HG03575 (cell line): Measurements from ENCODE around the gene PACS1.

Experiments used
- ATAC-seq: cut with Tn5 transposase; IDR thresholded peaks from one replicate; pipeline ENCODE4 v1.9.1; 2021; ENCODE audit not compliant: unreplicated experiment, insufficient number of reproducible peaks, low FRiP score; ENCODE audit errors: extremely low read depth

Gene PACS1

DNA sequence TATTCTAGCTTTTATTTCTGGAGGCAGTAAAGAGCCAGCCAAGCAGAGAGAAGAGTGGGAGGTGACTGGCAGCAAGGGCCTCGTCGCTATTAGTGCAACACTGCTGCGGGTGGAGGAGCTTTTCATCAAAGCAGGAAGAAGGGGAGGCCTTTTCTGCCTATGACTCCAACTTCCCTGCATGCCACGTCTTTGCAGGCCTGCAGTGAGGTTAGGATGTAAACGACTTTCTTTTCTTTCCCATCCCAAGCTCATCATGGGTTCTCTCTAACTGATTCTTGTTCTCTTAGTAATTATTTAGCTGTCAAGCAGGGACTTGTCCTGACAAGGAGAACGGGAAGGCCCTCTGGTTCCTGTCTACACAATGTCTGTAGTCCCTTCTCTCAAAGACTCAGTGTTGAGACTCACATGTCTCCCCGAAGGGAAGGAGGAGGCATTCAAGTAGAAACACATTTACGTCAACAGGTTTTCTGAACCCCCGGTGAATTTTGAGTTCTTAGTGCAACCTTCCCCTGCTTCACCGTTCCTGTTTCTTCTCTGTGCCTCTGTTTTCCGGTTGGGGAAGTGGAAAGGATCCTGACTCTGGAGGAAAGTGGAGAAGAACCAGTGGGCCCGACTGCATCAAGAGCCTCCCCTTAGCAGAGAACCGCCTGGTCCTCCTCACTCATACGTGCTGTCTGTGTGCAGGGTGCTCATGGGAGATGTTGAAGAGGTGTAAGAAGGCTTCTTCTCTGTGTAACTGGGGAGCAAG, 56.9 kb downstream of the PACS1 start:
- no peak for ATAC-seq

DNA sequence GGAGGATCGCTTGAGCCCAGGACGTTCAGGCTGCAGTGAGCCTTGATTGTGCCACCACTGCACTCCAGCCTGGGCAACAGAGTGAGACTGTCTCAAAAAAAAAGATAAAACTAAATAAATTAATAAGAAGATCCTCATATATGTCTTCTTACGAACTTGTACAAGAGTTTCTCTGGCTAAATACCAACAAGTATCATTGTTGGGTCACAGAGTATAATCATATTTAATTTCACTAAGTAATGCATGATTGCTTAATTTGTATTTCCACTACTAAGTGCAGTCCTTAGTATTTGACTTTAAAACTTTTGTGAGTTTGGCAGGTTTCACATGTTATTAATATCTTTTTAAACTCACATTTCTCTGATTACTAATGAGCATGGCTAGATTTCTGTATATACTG, 60.9 kb downstream of the PACS1 start:
- no peak for ATAC-seq

DNA sequence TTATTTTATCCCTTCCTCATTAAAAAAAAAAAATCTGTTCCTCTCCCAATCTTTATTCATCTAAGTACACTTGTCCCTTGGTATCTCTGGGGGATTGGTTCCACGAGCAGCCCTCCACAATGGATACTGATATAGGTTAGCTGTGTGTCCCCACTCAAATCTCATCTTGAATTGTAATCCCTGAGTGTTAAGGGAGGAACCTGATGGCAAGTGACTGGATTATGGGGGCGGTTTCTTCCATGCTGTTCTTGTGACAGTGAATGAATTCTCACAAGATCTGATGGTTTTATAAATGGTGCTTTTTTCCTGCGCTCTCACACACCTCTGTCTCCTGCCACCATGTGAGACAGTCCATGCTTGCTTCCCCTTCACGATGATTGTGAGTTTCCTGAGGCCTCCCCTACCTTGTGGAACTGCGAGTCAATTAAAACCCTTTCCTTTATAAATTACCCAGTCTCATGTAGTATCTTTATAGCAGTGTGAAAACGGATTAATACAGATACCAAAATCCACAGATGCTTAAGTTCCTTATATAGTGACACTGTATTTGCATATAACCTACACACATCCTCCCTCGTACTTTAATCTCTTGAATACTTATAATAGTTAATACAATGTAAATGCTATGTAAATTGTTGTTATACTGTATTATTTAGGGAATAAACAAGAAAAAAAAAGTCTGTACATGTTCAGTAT, 62.0 kb downstream of the PACS1 start:
- no peak for ATAC-seq

DNA sequence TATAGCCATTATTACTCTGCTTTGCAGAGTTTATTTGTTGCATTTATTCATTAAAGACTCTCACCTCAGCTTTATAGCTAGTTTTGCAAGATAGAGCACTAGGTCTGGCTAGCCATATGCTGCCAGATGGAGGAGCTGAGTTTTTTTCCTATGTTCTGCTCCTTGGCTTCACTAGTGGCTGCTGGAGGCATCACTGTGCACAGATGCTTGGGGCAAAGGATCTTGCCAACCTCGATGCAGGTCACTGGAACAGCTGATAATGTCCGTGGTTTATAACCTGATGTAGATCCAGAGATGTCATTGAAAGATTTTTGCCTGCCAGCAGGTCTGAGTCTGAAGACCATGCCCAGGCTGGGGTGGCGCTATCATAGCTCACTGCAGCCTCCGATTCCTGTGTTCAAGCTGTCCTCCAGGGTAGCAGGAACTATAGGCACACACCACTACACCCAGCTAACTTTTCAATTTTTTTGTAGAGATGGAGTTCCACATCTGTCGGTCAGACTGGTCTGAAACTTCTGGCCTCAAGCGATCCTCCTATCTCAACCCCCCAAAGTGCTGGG, 63.2 kb downstream of the PACS1 start:
- ATAC-seq = no peak

DNA sequence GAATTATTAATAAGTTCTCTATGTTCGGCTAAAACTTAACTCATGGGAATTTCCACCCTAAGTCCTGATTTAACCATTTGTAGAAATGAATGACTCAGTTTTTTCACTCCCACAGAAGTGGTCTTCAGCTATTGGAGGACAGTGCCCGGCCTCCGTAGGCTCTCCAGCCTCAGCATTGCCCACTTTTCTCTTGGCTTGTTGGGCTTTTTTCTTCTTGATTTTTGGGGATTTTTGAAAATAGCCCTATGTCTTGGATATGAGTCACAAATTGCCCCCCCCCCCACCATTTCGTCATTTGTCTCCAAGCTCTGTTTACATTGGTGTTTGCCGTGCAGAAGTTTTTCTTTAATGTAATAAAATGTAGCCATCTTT, 66.7 kb downstream of the PACS1 start:
- ATAC-seq = no peak

DNA sequence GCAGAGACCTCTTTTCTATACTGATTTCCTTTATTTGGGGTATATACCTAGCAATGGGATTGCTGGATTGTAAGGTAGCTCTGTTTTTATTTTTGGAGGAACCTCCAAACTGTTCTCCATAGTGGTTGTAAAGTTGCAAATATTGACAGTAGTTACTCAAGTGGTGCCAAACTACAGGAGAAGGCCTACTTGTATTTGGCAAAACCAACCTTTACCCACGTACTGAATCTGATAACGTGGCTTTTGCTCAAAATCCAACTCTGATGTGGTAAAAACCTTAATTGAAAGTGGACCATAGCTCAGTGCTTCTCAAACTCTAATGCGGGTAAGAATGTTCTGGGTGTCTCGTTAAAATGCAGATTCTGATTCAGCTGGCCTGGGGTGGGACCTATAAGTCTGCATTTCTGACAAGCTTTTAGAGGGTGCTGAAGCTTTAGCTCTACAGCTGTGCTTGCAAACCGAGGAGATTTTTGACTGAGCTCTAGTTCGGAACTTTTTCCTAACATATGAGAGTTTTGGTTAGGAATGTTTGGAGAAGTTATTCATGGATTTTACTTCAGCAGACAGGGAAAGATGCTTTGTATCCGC, 69.8 kb downstream of the PACS1 start:
- ATAC-seq = no peak

DNA sequence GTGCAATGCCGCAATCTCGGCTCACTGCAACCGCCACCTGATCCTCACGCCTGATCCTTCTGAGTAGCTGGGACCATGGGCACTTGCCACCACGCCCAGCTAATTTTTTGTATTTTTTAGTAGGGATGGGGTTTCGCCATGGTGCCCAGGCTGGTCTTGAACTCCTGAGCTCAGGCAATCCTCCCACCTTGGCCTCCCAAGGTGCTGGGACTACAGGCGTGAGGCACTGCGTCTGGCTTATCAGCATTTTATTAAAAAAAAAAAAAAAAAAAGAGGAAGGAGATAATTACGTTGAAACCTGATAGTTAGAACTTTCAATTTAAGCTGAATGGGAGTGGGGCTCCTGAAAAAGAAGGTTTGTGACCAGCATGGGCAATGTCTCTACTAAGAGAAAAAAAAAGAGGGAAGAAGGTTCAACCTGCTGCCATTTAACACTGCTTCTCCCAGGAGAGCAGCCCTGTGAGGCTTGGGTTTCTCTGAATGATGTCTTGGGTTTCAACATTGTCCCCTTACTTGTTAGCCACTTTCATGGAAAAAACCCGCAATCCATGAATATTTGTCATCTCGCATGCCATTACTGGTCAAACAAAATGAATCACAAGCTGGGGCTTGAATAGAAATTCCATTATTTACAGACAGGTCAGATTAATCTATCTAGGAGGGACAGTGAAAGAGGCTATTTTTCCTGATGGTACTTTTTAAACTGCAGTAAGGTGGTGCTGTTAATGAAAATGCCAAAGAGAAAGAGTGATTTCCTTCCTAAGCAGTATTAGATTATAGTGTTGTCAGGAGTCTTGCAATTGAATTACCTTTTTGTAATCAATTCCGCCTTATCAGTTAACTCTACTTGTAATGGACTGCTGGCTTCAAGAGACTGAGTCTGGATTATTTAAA, 72.5 kb downstream of the PACS1 start:
- no peak for ATAC-seq

DNA sequence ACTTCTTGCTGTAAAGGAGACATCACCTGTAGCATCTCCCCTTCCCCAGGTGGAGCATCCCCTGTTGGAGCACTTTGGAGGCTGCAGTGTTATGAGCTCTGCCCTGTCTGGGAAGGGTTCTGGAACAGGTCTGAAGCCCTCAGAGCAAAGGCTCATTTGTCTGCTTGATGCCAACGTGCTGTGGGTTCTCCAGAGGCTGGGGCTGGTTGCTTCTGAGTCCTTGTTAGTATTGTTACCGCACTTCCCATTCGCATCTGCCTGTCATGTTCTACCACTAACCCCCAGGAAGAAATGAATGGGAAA, 73.1 kb downstream of the PACS1 start:
- no peak for ATAC-seq

DNA sequence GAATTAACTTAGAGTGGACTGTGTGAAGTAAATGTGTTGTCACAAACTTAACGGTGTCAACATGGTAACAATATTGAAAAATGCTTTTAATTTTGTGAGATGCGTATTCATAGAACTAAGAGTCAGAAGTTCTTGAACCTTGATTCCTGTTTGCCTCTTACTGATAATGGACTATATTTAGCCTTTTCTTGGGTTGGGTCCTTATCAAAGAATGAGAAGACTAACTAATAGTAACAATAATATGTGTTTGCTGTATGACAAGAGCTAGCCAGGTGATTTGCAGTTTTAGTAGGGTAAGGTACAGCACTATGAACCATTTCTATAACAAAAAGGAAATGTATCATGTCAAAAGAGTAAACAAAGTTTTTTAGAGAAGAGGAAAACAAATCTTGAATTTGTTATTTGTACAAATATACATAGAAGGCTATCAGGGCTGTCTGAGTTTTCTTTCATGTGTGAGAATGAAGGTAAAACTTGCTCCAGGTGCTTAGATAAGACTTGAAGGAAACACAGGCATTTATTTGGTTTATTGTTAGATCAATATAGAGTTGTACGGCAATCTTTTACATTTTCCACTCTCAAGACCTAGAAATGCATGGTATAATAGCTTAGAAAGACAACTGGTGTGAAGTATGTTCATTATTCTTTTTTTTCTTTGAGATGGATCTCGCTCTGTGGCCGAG, 74.1 kb downstream of the PACS1 start:
- no peak for ATAC-seq

DNA sequence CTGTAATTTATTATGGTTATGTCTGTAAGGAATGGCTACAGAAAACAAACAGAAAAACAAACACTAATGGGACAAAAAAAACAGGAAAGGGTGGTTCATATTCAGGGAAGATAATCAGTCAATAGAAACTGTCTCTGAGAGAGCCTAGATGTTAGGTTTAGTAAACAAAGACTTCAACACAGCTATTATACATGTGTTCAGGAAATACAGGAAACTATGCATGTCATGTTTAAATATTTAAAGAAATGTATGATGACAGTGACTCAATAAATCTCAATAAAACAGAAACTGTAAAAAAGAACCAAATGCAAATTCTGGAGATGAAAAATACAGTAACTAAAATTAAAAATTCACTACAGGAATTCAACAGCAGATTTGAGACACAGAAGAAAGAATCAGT, 76.0 kb downstream of the PACS1 start:
- no peak for ATAC-seq

DNA sequence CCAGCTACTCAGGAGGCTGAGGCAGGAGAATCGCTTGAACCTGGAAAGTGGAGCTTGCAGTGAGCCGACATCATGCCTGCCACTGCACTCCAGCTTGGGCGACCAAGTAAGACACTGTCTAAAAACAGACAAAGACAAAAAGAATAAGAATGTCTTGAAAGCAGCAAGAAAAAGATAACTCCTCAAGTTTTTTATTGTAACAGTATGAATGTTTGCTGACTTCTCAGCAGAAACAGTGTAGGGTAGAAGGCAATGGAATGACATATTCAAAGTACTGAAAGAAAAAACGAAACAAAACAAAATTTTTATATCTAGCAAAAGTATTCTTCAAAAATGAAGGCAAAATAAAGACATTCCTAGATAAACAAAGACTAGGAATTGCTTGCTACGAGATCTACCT, 76.9 kb downstream of the PACS1 start:
- no peak for ATAC-seq

DNA sequence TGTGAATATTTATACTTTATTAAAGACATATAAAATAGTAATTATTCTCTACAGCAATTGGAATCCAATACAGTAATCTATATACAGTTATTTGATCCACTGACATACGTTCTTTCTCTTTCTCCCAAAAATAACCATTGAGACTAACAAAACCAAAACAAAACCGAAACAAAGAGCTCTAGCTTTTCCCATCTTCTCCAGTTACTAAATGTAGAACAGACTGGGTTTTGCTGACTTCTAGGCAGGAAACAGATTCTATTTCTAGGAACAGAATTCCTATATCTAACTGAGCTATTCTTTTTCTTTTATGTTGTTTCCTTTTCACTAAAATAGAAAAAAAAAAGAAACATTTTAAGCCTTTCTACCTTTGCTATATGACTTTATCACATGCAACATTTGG, 80.1 kb downstream of the PACS1 start:
- no peak for ATAC-seq

DNA sequence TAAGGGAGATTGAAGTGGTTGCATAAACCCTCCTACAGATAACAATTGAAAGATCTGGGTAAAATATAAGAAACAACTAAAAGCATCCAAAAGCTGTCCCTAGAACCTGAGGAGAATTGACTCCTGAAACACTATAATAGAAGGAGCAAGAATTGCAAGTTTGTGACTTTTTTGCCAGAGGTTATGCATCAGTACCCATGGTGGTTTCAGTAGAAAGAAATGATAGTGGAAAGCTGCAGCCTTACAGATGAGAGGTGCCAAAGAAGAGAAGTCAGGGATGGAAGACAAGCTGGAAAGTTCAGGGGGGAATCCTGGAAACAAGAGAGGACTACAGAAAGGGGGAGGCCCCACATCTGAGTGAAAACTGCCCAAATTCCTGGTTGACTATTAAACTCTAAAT, 80.7 kb downstream of the PACS1 start:
- ATAC-seq = no peak

DNA sequence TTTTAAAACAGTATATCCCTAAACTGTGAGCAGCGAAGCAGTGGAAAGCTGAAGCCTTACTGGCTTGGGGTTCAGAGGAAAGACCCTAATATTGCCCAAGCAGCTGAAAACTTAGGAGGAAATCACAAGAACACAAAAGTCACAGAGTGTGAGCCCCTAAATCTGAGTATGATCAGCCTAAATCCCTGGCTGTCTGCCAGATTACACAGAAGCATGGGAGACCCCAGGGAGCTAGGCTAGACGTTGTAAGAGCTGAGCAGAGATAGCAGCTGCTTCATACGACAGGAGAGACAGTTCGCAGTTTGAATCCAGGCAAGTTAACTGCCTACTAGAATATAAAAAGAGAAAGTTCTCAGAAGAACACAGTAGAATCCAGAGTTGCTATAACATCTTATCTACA, 81.2 kb downstream of the PACS1 start:
- ATAC-seq = no peak

DNA sequence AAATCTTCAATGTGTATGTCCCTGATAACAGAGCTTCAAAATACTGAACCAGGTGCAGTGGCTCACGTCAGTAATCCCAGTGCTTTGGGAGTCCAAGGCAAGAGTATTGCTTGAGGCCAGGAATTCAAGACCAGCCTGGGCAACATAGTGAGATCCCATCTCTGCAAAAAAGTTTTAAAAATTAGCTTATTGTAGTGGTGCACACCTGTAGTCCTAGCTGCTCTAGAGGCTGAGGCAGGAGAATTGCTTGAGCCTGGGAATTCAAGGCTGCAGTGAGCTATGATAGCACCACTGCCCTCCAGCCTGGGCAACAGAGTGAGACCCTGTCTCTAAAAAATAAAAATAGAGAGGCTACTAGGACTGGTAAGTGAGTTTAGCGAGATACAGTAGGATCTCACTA, 84.0 kb downstream of the PACS1 start:
- no peak for ATAC-seq

DNA sequence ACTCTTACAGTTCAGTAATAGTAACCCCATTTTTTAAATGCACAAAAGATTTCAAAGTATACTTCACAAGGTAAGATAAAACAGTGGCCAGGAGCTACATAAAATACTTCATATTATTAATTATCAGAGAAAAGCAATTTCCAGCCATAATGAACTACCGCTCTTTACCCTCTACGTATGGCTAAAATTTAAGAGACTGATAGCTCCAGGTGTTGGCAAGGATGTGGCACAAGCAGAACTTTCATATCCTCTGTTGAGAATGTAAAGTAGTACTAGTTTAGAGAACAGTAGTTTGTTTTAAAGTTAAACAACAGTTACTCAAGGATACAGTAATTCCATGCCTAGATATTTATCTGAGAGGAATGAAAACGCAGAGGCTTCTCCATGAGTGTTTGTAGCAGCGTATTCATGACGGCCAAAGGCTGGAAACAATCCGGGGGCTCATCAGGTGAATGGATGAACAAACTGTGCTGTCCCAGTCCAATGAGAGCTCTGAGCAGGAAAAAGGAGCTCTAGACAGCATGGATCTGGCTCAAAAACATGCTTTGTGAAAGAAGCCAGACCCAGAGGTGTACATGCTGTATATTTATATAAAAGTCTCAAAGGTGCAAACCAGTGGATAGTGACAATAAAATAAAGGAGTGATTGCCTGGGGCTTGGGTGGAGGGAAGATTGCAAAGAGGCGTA, 85.5 kb downstream of the PACS1 start:
- ATAC-seq = no peak

DNA sequence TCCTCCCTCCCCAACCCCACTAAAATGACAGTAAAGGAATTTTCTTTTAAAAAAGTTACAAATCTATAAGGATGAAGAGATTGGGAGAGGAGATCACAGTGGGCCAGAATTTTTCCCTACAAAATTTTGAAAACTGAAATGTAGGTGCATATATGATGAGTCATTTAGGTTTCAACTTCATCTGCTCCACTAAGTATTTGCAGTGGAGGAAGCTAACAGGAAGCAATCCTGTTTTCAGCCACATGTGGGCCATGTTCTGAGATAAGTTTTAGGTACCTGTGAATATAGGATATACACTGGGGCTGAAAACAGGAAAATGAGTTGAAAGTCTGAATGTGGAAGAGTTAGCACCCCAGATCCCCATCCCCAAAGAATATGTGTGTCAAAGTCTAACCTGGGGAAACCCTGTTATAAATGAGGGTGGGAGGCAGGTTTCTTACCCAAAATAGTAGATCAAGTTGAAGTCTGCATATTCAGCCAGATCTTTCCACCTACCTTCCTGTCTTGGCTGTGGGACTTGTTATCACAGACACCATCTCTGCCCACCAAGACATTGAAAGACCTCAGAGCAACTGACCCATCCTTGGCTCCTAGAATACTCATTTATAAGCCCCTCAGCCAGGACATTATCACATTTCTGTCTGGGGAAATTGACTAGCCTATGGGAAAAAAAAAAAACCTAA, 87.3 kb downstream of the PACS1 start:
- ATAC-seq = no peak

DNA sequence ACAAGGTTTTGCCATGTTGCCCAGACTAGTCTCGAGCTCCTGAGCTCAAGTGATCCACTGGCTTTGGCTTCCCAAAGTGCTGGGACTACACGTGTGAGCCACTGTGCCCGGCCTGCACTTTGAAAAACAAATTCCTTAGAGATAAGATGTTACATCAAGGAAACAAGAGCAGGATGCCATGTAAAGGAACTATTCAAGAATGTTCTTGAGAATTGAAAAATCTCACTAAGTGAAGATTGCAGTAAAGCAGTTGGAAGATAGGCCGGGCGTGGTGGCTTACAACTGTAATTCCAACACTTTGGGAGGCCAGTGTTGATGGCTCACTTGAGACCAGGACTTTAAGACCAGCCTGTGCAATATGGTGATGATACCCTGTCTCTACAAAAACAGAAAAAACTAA, 88.1 kb downstream of the PACS1 start:
- no peak for ATAC-seq
